SU-DHL-6 (cell line): ENCODE data around the gene LRP6.

ENCODE experiments used
- H2AFZ ChIP-seq: fragments of 200-600 bp; sonication (generic); 2 replicates; pipeline ENCODE4 v1.6.1; 2014; ENCODE audit warnings: low read depth, mild to moderate bottlenecking, moderate library complexity, mixed read lengths, antibody characterized with exemption, low read length; ENCODE audit not compliant: severe bottlenecking
- H3F3A ChIP-seq: fragments of 200-600 bp; shearing (Covaris generic); 2 replicates; pipeline ENCODE4 v1.6.0; 2016; ENCODE audit warnings: antibody characterized with exemption, mild to moderate bottlenecking; ENCODE audit not compliant: insufficient read depth
- H3K27ac ChIP-seq: fragments of 200-600 bp; sonication (generic); 2 replicates; pipeline ENCODE4 v1.5.1; 2016; ENCODE audit warnings: low read depth, mild to moderate bottlenecking, low read length, moderate library complexity, mixed read lengths
- H3K27me3 ChIP-seq: fragments of 200-600 bp; sonication (generic), shearing (Covaris generic); 2 replicates; pipeline ENCODE4 v1.6.0; 2014; ENCODE audit warnings: mild to moderate bottlenecking, low read length
- H3K36me3 ChIP-seq: fragments of 200-600 bp; sonication (generic); 2 replicates; pipeline ENCODE4 v1.6.1; 2014; ENCODE audit warnings: mild to moderate bottlenecking, low read length, mixed read lengths
- H3K4me2 ChIP-seq: fragments of 300-600, 200-600 bp; shearing (Covaris generic), sonication (generic); 2 replicates; pipeline ENCODE4 v1.6.0; 2014; ENCODE audit warnings: low read length, low read depth, mild to moderate bottlenecking; ENCODE audit not compliant: poor library complexity, severe bottlenecking
- H3K4me3 ChIP-seq: fragments of 200-600 bp; sonication (generic); 2 replicates; pipeline ENCODE4 v1.5.1; 2014; ENCODE audit warnings: antibody characterized with exemption, low read length, mild to moderate bottlenecking, mixed read lengths; ENCODE audit not compliant: insufficient read depth, poor library complexity, severe bottlenecking
- H3K79me2 ChIP-seq: fragments of 200-600 bp; sonication (generic); 2 replicates; pipeline ENCODE4 v1.6.1; 2014; ENCODE audit warnings: mild to moderate bottlenecking, low read length, moderate library complexity; ENCODE audit not compliant: insufficient read depth
- H3K9ac ChIP-seq: fragments of 200-600 bp; sonication (generic); 2 replicates; pipeline ENCODE4 v1.7.0; 2014; ENCODE audit warnings: mild to moderate bottlenecking, low read length
- H3K9me2 ChIP-seq: fragments of 200-600 bp; sonication (generic); replicated peaks from 2 replicates; pipeline ENCODE4 v1.6.1; 2014; ENCODE audit warnings: low read length; ENCODE audit not compliant: insufficient read depth
- H3K9me3 ChIP-seq: fragments of 200-600 bp; sonication (generic); 2 replicates; pipeline ENCODE4 v1.6.1; 2014; ENCODE audit warnings: low read length, mixed read lengths; ENCODE audit not compliant: insufficient read depth
- H4K20me1 ChIP-seq: fragments of 200-600 bp; sonication (generic); 2 replicates; pipeline ENCODE4 v1.6.1; 2014; ENCODE audit warnings: low read depth, mild to moderate bottlenecking, antibody characterized with exemption, low read length, moderate library complexity, mixed read lengths
- CTCF ChIP-seq: fragments of 200-600 bp; sonication (generic); IDR thresholded peaks from one replicate; pipeline ENCODE4 v1.5.1; 2017; ENCODE audit warnings: antibody characterized with exemption, mild to moderate bottlenecking, low read length, moderate library complexity; ENCODE audit not compliant: insufficient read depth, poor library complexity, severe bottlenecking
- EZH2phosphoT487 ChIP-seq: fragments of 200-600 bp; sonication (generic), shearing (Covaris generic); conservative IDR thresholded peaks from 2 replicates; pipeline ENCODE4 v1.6.1; 2018; ENCODE audit warnings: mild to moderate bottlenecking, antibody characterized with exemption, low read length, moderate library complexity, mixed read lengths

Gene LRP6

GRCh38 chr12:12201274-12201758 is 65.5 kb downstream of the LRP6 start:
- Histone ChIP-seq H3K27me3 (no peaks in the 10 kb centered on the region), H4K20me1 (no peaks in the 10 kb centered on the region), H3K9me3 (no peaks in the 10 kb centered on the region), H3K27ac (no peak overlapping the region), H3K4me3 (no peak overlapping the region), H3K4me2 (no peak overlapping the region), H3K9me2 (no peaks in the 10 kb centered on the region), H3K36me3 (no peaks in the 10 kb centered on the region), H3K79me2 (no peaks in the 10 kb centered on the region), H3K9ac (no peak overlapping the region), H3F3A (no peaks in the 10 kb centered on the region), H2AFZ (no peak overlapping the region)
- TF ChIP-seq EZH2phosphoT487 (no peak), CTCF (no peak)

- TF ChIP-seq CTCF (no peak), EZH2phosphoT487 (no peak)
- H3K4me3 ChIP-seq = no peak overlapping the region
- no peaks in the 10 kb centered on the region for H3K36me3 ChIP-seq
- no peak overlapping the region for H3K27ac ChIP-seq
- H3K4me2 ChIP-seq = no peak overlapping the region
- no peak overlapping the region for H3K9ac ChIP-seq
- H3K79me2 ChIP-seq = no peaks in the 10 kb centered on the region
- no peak overlapping the region for H2AFZ ChIP-seq
- H3F3A ChIP-seq = no peaks in the 10 kb centered on the region
- H3K9me2 ChIP-seq = no peaks in the 10 kb centered on the region
- H4K20me1 ChIP-seq = no peaks in the 10 kb centered on the region
- no peaks in the 10 kb centered on the region for H3K27me3 ChIP-seq
- no peaks in the 10 kb centered on the region for H3K9me3 ChIP-seq
Measured at GRCh38 chr12:12200363-12200762, 66.5 kb downstream of the LRP6 start.

GRCh38 chr12:12198124-12198523 is 68.7 kb downstream of the LRP6 start:
- H3K27ac ChIP-seq = no peak overlapping the region
- H3F3A ChIP-seq = no peaks in the 10 kb centered on the region
- no peaks in the 10 kb centered on the region for H3K9me3 ChIP-seq
- no peaks in the 10 kb centered on the region for H3K27me3 ChIP-seq
- no peak overlapping the region for H3K9ac ChIP-seq
- TF ChIP-seq EZH2phosphoT487 = no peak
- TF ChIP-seq CTCF = no peak
- H3K9me2 ChIP-seq = no peaks in the 10 kb centered on the region
- no peak overlapping the region for H2AFZ ChIP-seq
- H3K36me3 ChIP-seq = no peaks in the 10 kb centered on the region
- no peak overlapping the region for H3K4me3 ChIP-seq
- no peaks in the 10 kb centered on the region for H3K79me2 ChIP-seq
- no peaks in the 10 kb centered on the region for H4K20me1 ChIP-seq
- H3K4me2 ChIP-seq = no peak overlapping the region

GRCh38 chr12:12197128-12197527 is 69.7 kb downstream of the LRP6 start:
- H3K79me2 ChIP-seq = no peaks in the 10 kb centered on the region

More at GRCh38 chr12:12197128-12197527, 69.7 kb downstream of the LRP6 start:
- H3K4me2 ChIP-seq = no peak overlapping the region
- no peak overlapping the region for H3K27ac ChIP-seq
- TF ChIP-seq EZH2phosphoT487 (no peak), CTCF (no peak)
- H3K9ac ChIP-seq = no peak overlapping the region
- H3K36me3 ChIP-seq = no peaks in the 10 kb centered on the region
- H4K20me1 ChIP-seq = no peaks in the 10 kb centered on the region
- H2AFZ ChIP-seq = no peak overlapping the region
- H3F3A ChIP-seq = no peaks in the 10 kb centered on the region
- H3K4me3 ChIP-seq = no peak overlapping the region
- H3K9me2 ChIP-seq = no peaks in the 10 kb centered on the region
- H3K9me3 ChIP-seq = no peaks in the 10 kb centered on the region
- no peaks in the 10 kb centered on the region for H3K27me3 ChIP-seq
